Raji (cell line): Measurements from ENCODE around the gene SVIL.

ENCODE experiments used
- POLR2A ChIP-seq: IDR thresholded peaks from 2 replicates; pipeline ENCODE4 v1.6.1; 2011; ENCODE audit warnings: low read depth, low read length, control low read depth; ENCODE audit not compliant: insufficient read depth

Gene SVIL

DNA sequence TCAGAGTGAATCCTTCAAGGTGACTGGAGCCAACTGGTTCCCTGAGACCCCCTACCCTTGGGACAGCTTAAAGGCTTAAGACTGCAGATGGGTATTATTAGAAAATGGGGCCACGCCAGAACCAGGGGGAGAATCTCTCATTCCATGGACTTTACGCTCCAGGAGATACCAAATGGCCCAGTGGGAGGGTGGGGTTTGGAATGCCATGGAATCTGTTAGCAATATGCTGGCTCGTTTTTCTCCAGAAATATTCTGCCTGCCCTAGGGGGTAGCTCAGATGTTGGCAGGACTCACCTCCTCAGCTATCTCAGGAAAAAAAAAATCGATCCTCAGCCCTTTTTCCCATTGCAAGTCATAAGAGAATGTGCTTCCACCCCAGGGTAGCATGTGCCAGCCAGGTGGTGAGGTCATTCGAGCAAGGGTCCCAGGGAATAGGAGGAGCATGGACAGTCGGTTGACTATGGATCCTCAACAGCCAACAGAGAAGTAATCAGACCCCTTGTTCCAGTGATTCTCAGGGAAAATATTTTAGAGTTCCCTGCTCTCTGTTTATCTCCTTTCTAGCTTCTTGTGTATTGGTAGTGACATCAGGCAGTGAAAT is 22.9 kb downstream of the SVIL start:
- TF ChIP-seq POLR2A = no peak

DNA sequence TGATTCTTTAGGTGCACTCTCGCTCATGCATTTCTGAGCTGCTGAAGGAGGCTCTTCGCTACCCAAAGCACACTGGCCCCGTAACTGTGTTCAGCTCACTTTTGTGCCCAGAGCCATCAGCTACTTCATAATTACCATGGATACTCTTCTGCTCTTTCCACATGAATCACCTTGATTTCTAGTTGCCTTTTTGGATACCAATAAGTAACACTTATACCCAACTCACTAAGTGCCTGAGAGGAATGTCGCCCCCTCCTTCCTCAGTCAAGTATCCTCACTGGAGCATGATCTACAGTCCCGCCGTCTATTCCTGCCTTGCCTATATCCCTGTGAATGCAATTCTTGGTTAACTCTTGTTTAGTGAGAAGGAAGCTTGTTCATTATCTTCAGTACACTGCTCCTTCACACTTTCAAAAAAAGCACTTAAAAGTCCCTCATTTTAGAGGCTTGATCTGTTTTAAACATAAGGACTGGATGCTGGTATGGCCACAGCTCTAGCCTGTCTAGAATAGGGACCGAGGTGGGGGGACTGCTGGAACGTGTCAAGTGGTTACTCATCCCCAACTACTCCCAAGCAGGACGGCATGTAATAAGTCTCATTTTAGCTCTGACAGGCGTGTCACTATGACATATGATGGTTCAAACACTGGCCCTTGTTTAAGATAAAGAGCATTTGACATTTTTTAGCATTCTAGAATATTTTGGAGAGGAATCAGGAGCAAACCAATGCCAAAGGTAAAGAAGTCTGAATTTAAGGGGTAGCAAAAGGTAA is 23.7 kb downstream of the SVIL start:
- TF ChIP-seq POLR2A = no peak

DNA sequence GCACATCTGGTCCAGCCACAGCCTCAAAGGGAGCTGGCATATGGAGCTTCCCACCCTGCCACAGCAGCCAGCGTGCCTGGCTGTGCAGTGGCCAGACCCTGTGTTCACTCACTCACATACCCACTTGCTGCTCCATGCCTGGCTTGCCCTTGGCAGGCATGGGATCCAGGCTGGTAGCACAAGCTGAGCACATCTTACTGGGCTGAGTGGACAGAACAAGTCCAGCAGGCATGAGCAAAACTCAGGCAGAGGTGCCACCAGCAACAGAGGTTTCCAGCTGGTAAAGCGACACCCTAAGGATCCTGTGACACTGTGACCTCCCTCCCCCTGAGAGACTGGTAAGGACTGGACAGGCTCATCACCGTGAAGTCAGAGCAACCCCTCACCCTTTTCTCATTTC is 25.1 kb downstream of the SVIL start:
- no peak for TF ChIP-seq POLR2A

DNA sequence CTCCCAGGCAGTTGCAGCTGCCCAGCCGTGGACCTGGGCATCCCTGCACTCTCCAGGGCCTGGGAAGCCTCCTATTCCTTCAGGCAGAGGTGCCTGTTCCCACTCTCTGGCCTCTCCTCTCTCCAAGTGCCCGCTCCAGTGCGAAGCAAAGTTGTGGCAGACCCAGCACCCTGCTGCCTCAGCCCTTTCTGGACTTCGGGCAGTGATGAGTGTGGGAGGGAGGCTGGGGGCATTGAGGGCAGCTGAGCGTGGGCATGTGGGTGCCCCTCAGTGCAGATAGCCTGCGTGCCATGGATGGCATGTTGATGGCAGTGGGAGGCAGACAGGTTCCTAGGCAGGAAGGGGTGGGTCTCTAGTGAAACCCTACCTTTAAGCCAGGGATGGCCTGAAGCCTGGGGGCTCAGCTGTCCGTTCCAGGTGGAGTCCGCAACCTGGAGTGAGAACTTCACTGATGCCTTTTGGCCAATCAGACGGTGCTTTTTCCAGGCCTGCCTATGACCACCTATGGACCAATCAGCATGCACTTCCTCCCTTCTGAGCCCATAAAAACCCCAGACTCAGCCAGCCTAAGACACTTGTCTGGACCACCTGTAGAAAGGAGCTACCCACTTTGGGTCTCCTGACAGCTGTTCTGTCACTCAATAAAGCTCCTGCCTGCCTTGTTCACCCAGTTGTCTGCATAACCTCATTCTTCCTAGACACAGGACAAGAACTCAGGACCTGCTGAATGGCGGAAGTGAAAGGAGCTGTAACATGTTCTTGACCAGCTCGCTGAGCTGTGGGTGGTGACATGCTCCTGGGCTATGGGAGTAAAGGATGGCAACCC is 26.1 kb downstream of the SVIL start:
- TF ChIP-seq POLR2A = no peak

DNA sequence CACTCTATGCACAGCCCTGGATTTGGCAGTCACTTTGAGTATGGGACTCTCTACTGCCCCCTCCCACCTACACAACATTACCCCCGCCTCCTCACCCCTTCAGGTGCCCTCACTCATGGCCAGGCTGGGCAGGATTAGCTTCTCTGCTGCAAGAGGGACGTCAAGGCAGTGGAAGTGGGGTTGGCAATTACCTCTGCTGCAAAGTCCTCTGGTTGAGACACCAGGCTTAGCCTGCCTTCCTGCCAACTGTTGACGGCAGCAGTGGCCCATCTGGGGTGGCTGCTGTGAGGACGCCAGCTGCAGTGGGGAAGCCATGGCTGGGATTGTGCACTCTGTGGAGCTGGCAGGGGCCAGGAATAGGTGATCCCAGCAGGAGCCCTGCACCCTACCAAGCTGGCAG is 26.7 kb downstream of the SVIL start:
- no peak for TF ChIP-seq POLR2A

DNA sequence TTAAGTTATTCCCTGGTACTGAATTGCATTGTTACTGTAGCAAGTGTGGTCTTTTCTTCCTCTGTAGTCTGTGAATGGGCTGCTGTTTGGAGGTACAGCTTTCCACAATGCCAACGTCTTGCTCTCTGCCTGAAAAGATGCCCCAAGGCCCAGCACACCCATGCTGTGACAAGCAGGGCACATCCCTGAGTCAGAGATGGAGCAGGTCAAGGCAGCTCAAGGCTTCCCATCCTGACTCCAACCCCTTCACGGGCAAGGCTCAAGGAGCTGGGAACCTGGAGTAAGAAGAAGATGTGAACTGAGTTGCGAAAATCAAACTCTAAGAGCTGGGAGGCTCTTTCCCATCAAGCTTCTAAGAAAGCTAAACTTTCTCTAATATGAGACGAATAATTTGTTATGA is 27.2 kb downstream of the SVIL start:
- no peak for TF ChIP-seq POLR2A

DNA sequence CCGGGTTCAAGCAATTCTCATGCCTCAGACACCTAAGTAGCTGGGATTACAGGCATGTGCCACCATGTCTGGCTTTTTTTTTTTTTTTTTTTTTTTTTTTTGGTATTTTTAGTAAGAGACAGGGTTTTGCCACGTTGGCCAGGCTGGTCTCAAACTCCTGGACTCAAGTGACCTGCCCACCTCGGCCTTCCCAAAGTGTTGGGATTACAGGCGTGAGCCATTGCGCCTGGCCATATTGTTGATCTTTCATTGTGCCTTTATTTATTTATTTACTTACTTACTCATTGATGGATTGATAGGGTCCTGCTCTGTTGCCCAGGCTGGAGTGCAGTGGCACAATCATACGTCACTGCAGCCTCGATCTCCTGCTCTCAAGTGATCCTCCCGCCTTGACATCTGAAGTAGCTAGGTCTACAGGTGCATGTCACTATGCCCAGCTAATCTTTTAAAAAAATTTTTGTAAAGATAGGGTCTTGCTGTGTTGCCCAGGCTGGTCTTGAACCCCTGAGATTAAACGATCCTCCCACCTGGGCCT is 30.4 kb downstream of the SVIL start:
- TF ChIP-seq POLR2A = no peak

DNA sequence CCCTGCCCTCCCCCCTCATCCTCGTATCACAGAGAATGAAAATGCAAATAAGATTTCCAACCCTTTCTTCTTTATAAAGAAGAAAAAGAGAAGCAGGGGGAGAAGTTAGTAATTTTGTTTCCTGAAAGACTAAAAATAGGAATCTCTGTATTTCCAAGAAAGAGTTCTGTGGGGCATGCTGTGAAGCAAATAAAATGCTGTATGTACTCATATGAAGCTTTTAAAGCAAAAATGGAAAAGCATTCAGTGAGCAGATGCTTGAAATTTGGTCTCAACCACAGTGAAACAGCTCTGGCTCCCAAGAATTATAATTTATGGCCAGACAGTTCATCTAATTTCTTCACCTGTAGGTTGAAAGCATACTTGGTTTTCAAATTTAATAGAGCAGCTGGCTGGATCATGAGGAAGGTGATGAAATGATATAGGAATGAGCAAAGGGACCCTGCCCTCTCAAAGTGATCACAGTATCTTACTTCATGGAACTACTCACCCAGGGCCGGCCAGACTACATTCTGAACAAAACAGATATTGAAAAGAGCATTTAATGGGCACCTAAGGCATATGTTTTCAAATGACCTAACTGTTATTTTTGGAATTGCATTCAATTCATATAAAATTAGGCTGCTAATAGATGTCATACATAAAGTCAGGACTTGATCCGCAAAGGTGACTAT is 31.4 kb downstream of the SVIL start:
- TF ChIP-seq POLR2A = no peak

DNA sequence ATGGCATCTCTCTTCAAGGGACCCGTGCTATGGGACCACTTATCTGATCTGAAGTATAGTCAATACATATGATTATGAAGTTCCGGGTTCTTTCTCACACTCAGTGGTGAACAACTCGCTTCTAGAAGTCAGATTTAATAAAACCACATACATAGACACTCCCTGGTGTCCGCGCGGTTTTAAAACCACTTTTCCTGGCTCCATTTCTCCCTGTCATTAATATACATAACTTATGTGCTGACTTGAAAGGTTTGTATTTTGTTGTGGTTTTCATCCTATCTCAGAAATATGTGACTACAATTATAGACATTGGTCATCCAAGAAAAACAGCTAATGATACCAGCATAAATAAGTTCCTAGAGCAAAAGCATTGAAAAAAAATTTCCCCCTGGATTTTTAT is 34.0 kb downstream of the SVIL start:
- TF ChIP-seq POLR2A = no peak

DNA sequence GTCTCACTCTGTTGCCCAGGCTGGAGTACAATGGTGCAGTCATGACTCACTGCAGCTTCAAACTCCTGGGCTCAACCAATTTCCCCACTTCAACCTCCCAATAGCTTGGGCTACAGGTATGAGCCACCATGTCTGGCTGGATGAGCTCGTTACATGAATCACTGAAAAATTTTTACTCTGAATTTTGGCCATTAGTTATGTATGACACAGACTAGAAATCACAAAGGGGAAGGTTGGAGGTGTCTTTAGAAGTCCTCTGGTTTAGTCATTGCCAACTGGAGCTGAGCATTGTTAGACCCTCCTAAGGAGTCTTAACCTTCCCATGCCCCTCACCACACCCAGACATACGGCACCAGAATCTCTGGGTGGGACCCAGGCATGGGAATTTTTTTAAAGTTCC is 34.7 kb downstream of the SVIL start:
- TF ChIP-seq POLR2A = no peak

DNA sequence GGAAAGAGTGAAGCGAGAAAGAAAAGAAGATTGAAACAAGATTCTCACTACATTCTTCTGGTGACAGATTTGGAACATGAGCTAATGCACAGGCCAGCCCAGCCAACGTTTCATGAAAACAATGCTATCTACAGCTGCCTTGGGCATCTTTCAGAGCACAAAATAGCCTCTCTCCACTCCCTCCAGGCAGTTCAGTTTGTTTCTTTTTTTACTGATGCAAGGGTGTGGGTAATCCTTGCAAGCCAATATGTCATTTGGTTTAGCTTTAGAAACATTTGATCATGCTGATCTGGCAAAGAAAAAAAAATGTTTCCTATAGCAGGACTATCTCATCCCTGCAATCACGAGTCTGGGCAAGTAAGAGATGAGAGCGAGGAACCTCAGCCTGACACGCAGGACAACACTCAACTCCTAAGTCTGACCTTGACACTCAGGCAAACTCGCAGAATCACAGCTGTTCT is 35.9 kb downstream of the SVIL start:
- no peak for TF ChIP-seq POLR2A

DNA sequence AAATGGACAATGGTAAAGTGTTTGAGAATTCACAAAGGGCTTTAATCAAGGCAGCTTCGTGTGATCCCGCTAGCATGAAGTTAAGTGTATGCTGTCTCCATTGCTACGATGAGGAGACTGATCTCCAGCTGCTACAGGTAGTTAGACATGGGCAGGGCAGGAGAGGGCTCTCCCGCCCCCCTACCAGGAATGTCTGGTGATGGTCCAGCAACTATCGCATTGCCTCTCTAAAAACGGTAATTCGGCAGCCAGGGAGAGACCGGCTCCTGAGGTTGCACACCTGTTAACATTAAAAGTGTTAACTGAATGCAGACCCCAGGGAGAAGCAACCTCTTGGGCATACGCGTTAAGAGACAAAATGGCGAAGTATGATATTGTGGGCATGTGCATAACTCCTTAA is 37.9 kb downstream of the SVIL start:
- no peak for TF ChIP-seq POLR2A

DNA sequence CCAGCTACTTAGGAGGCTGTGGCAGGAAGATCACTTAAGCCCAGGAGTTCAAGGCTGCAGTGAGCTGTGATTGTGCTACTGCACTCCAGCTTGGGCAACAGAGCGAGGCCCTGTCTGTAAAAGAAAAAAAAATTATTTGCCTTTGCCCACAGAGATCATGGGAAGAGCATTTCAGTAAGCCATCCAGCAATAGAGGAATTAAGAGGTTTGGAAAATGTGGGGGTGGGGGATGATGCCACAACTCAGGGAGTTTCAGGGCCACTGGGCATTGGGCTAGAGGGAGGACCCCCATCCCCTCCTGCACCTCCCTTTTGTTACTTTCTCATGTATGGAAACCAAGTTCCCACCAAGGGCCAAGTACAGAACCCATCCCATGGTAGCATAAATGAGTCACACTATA is 38.4 kb downstream of the SVIL start:
- no peak for TF ChIP-seq POLR2A

DNA sequence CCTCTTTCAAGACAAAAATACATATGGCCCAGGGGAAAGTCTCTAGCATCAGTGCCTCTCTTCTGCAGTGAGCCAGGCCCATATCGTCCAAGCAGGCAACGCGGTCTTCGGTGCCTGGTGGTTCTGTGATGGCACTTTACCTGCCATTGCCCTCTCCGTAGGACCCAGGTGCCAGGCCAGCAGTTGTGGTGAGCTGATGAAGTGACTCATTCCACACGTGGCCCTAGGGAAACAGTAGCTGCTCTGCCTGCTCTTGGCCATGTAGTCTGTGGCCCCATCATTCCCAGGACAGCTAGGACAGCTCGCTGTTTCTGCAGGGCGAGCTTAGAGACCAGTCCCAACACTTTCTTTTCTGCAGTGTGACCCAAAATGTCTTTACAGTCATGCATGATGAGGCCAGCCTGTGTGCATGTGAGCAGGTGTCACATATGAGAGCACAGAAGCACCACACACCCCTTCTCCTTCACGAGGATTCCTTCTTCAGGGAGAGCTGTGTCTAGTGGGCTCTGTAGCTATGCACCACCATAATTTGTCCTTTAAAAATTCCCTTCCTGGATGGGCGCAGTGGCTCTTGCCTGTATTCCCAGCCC is 39.0 kb downstream of the SVIL start:
- no peak for TF ChIP-seq POLR2A

DNA sequence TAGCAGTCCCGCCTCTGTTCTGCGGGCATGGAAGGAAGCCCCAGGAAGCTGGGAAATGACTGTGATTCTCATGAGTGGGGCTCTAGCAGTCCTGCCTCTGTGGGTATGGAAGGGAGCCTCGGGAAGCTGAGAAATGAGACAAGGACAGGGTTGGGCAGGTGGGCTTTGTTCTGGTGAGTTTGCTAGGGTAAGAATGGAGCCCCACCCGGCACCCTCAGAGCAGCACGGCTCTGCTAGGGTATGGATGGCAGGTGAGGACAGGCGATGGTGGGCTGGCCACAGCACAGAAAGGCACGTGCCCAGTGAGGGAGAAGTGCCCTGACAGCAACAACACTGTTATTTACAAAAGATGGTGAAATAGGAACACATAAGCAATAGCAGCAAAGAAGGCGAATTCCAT is 39.6 kb downstream of the SVIL start:
- TF ChIP-seq POLR2A = no peak
